Suprapubic skin (tissue), 4 donors: Measurements from ENCODE around the gene SLC25A43.
A peak's percentile ranks its signal among the peaks of the same experiment; 100 is the strongest.

Experiments used
- EP300 ChIP-seq: sonication (generic); formaldehyde crosslinking; IDR thresholded peaks from one replicate; pipeline ENCODE4 v1.6.1; 2017; ENCODE audit warnings: antibody characterized with exemption
- POLR2A ChIP-seq, 2 donors: fragments of 450-650 bp; IDR thresholded peaks; one replicate each; pipeline ENCODE4 v1.6.1; 2017; ENCODE audit warnings: antibody characterized with exemption in 2 of 2, mild to moderate bottlenecking in 2 of 2, moderate library complexity in 2 of 2
- POLR2AphosphoS5 ChIP-seq, 3 donors: sonication (generic); formaldehyde crosslinking; IDR thresholded peaks; one replicate each; pipeline ENCODE4 v1.6.1; 2017; ENCODE audit warnings: antibody characterized with exemption in 3 of 3
- TF ChIP-seq, protein P1 (sequence below), 2 donors: fragments of 200-600 bp in 1 of 2; fragments of 450-650 bp in 1 of 2; sonication (generic) in 1 of 2; IDR thresholded peaks; one replicate each; pipeline ENCODE4 v1.5.1; 2016 to 2019; ENCODE audit warnings: antibody characterized with exemption in 2 of 2, mild to moderate bottlenecking in 1 of 2, moderate library complexity in 1 of 2

DNA sequence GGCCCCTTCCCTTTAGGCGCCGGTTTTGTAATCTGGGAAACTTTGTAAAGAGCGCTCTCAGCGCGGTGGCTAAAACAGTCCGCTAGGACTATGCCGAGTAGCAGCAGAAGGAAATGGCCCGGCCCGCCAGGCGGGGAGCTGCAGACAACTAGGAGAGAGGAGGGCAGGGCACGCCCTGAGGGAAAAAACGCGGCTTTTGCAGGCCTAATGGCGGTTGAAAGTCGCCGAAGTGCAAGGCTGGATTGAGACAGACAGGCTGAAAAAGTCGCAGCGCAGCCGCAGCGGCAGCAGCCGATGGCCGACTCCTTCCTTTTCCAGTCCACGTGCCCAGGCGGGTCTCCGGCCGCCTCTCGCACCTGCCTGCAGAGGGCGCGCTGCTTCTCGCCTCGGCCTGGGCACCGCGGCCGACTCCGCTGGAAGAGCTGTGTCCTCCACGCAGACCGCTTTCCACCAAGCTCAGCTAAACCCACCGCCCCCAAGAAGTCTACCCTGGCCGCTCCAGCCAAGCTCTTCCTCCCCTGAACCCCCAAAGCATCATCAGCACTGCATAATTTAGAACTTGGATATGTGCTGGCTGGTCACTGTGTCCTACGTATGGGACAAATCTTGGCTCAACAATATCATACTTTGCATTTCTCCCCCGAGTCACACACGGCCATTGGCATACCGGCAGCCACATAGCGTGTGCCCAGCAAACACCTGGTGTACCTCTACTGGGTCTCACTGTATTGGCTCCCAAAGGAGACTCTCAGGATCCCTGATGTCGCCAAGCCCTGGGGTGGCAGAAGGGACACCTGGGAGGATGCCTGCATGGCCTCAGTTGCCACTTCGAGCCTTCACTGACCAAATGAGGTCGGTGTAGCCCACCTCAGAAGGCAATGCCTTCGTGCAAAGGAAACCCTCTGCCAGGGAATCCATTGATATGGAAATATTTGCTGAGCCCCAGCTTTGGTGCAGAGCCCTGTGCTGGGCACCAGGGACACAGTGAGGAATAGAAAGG lies 83.6 kb downstream of the SLC25A43 start:
- TF ChIP-seq, protein P1, sequence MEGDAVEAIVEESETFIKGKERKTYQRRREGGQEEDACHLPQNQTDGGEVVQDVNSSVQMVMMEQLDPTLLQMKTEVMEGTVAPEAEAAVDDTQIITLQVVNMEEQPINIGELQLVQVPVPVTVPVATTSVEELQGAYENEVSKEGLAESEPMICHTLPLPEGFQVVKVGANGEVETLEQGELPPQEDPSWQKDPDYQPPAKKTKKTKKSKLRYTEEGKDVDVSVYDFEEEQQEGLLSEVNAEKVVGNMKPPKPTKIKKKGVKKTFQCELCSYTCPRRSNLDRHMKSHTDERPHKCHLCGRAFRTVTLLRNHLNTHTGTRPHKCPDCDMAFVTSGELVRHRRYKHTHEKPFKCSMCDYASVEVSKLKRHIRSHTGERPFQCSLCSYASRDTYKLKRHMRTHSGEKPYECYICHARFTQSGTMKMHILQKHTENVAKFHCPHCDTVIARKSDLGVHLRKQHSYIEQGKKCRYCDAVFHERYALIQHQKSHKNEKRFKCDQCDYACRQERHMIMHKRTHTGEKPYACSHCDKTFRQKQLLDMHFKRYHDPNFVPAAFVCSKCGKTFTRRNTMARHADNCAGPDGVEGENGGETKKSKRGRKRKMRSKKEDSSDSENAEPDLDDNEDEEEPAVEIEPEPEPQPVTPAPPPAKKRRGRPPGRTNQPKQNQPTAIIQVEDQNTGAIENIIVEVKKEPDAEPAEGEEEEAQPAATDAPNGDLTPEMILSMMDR (IDR thresholded peaks at IDR 0.05) = peak in 1 of 2 donors; percentile 79
- TF ChIP-seq EP300 (no peak), POLR2AphosphoS5 (IDR thresholded peaks at IDR 0.05) (no peak), POLR2A (IDR thresholded peaks at IDR 0.05) (no peak)
